Neural cell (in vitro differentiated cells): ENCODE data around the gene CLEC10A. TPM values are rescaled to one million over a fixed set of nuclear protein-coding genes. Genes with fewer than 3 reads are reported as not detected.

Source experiments
- H2AFZ ChIP-seq: fragments of 200-600, 300-800 bp; sonication (generic), shearing (Covaris generic); 2 replicates; pipeline ENCODE4 v1.6.0; 2014; ENCODE audit warnings: low read depth, mild to moderate bottlenecking, antibody characterized with exemption, low read length, moderate library complexity
- H3F3A ChIP-seq: fragments of 200-600 bp; shearing (Covaris generic); 2 replicates; pipeline ENCODE4 v1.6.1; 2016; ENCODE audit warnings: mild to moderate bottlenecking, moderate library complexity, mixed read lengths, antibody characterized with exemption, low read length; ENCODE audit not compliant: insufficient read depth, poor library complexity, severe bottlenecking
- H3K27ac ChIP-seq: fragments of 200-600, 300-800 bp; sonication (generic), shearing (Covaris generic); 2 replicates; pipeline ENCODE4 v1.5.1; 2014; ENCODE audit warnings: mild to moderate bottlenecking, low read length, moderate library complexity
- H3K27me3 ChIP-seq: fragments of 300-800, 200-600 bp; sonication (generic), shearing (Covaris generic); 2 replicates; pipeline ENCODE4 v1.6.0; 2014; ENCODE audit warnings: mild to moderate bottlenecking, low read depth, low read length, moderate library complexity; ENCODE audit not compliant: insufficient read depth
- H3K36me3 ChIP-seq: fragments of 300-800, 200-600 bp; sonication (generic), shearing (Covaris generic); 2 replicates; pipeline ENCODE4 v1.5.1; 2014; ENCODE audit warnings: mild to moderate bottlenecking, antibody characterized with exemption, low read length, moderate library complexity; ENCODE audit not compliant: insufficient read depth
- H3K4me2 ChIP-seq: fragments of 300-800, 200-600 bp; sonication (generic), shearing (Covaris generic); 2 replicates; pipeline ENCODE4 v1.6.0; 2014; ENCODE audit warnings: mild to moderate bottlenecking, low read length
- H3K4me3 ChIP-seq: fragments of 300-800, 200-600 bp; sonication (generic), shearing (Covaris generic); 2 replicates; pipeline ENCODE4 v1.5.1; 2014; ENCODE audit warnings: mild to moderate bottlenecking, low read length, moderate library complexity
- H3K79me2 ChIP-seq: fragments of 200-600 bp; shearing (Covaris generic); replicated peaks from 2 replicates; pipeline ENCODE4 v1.6.0; 2014; ENCODE audit warnings: mild to moderate bottlenecking, low read length, moderate library complexity; ENCODE audit not compliant: insufficient read depth
- H3K9ac ChIP-seq: fragments of 300-800, 200-600 bp; sonication (generic), shearing (Covaris generic); 2 replicates; pipeline ENCODE4 v1.6.1; 2016; ENCODE audit warnings: mild to moderate bottlenecking, low read length, mixed read lengths
- H3K9me2 ChIP-seq: fragments of 200-600 bp; shearing (Covaris generic); 2 replicates; pipeline ENCODE4 v1.6.1; 2016; ENCODE audit warnings: mild to moderate bottlenecking, low read length, mixed read lengths; ENCODE audit not compliant: insufficient read depth
- H3K9me3 ChIP-seq: fragments of 200-600, 300-800 bp; sonication (generic), shearing (Covaris generic); 2 replicates; pipeline ENCODE4 v1.6.1; 2016; ENCODE audit warnings: mild to moderate bottlenecking, mixed run types, low read length, moderate library complexity, mixed read lengths
- H4K20me1 ChIP-seq: fragments of 200-600 bp; shearing (Covaris generic); 2 replicates; pipeline ENCODE4 v1.6.1; 2016; ENCODE audit warnings: mild to moderate bottlenecking, mixed run types; ENCODE audit not compliant: insufficient read depth
- EP300 ChIP-seq: fragments of 450-650 bp; conservative IDR thresholded peaks from 2 replicates; pipeline ENCODE4 v1.6.1; 2014; ENCODE audit warnings: antibody characterized with exemption, mild to moderate bottlenecking, moderate library complexity; ENCODE audit not compliant: poor library complexity, severe bottlenecking
- EZH2 ChIP-seq: fragments of 200-600, 300-800 bp; shearing (Covaris generic), sonication (generic); IDR thresholded peaks from 2 replicates; pipeline ENCODE4 v1.6.1; 2014; ENCODE audit warnings: antibody characterized with exemption, low read length, borderline replicate concordance, mild to moderate bottlenecking; ENCODE audit not compliant: insufficient read depth, poor library complexity, severe bottlenecking
- MXI1 ChIP-seq: fragments of 450-650 bp; conservative IDR thresholded peaks from 2 replicates; pipeline ENCODE4 v1.6.1; 2014; ENCODE audit warnings: antibody characterized with exemption, mild to moderate bottlenecking; ENCODE audit not compliant: poor library complexity, severe bottlenecking
- POLR2AphosphoS5 ChIP-seq: IDR thresholded peaks from 2 replicates; pipeline ENCODE4 v1.6.1; 2012
- RAD21 ChIP-seq: fragments of 450-650 bp; conservative IDR thresholded peaks from 2 replicates; pipeline ENCODE4 v1.6.1; 2014; ENCODE audit warnings: antibody characterized with exemption, mild to moderate bottlenecking, moderate library complexity
- SMC3 ChIP-seq: fragments of 450-650 bp; conservative IDR thresholded peaks from 2 replicates; pipeline ENCODE4 v1.6.1; 2014; ENCODE audit warnings: antibody characterized with exemption, mild to moderate bottlenecking, moderate library complexity; ENCODE audit not compliant: poor library complexity
- TAF1 ChIP-seq: IDR thresholded peaks from 2 replicates; pipeline ENCODE4 v1.6.1; 2012; ENCODE audit warnings: low read depth
- polyA plus RNA-seq: library from polyadenylated mRNA; depleted of rRNA; stranded (reverse); fragments of >200 nt; gene quantifications from 2 replicates; pipeline ENCODE4 v1.2.3, GENCODE V29; 2014
- TF ChIP-seq, protein P1 (sequence below): fragments of 450-650 bp; IDR thresholded peaks from 2 replicates; pipeline ENCODE4 v1.5.1; 2014; ENCODE audit warnings: antibody characterized with exemption, mild to moderate bottlenecking, moderate library complexity; ENCODE audit not compliant: poor library complexity, severe bottlenecking
- TF ChIP-seq, protein P2 (sequence below): IDR thresholded peaks from 2 replicates; pipeline ENCODE4 v1.6.1; 2012; ENCODE audit warnings: borderline replicate concordance

Gene CLEC10A
- polyA plus RNA-seq, 1 donor from 2014 or later, result not detected

DNA sequence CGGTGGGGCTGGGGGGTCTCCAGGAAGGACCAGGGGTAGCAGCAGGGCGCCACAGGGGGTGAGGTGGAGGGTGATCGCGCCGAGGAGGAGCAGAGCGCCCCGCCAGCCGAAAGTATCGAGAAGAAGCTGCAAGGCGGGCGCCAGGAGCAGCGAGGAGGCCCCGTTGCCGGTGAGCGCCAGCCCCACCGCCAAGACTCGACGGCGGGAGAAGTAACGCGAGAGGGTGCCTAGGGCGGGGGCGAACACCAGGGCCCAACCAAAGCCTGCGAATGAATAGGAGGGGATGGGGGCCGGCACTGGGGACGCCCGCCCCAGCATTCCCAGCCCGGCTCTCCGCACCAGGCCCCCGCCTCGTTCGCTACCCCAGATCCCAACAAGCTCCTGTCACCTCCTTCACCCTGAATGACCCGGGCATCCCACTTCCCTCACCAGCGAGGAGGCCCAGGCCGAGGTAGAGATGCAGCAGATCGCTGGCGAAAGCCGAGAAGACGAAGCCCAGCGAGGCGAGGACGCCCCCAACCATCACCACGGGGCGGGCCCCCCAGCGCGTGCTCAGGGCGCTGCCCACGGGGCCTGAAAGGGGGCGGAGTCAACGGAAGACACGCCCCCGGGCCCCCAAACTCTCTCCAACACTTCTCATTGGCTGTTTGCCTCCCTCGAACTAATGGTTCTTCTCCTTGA, 37.4 kb downstream of the CLEC10A start:
- peaks cover 45% of the 10 kb centered on the region for H3K27me3 ChIP-seq
- H2AFZ ChIP-seq, result no peak overlapping the region
- no peak overlapping the region for H3K27ac ChIP-seq

DNA sequence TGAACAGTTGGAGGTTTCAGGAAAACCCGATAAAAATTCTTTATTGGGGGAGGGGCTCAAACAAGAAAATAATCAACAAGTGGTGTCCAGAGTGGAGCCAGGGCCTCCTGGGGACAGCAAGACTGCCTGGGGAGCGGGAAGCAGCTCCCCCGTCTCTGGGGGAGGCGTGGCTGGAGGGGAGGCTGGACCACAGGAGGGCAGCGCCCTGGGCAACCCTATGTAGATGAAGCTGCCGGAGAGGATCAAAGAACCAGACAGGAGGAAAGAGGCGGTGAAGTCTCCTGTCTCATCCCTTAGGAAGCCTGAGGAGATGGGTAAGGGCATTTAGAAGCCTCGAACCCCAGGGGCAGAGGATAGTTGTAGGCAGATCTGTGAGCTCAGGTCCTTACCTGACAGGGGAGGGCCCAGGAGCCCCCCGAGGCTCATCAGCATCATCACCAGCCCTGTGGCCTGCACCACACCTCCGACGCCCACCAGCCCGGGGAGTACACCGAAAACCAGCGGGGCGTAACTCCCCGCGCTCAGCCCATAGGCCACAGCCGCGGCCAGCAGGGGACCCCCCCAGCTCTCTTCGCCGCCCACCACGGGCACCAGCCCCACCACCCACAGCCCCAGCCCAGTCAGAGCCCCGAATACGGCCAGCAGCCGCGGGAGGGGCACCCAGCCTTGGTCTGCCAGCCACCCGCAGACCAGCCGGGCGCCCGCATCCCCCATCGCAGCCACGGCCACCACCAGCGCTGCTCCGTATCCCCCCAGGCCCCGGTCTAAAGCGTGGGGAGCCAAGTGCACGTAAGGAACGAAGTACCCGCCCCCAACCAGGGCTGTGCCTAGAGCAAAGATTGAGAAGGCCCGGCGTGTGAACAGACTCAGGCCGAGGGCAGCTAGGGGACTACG, 38.2 kb downstream of the CLEC10A start:
- H3K27ac ChIP-seq, result no peak overlapping the region
- H2AFZ ChIP-seq, result no peak overlapping the region
- H3K4me2 ChIP-seq, result no peak overlapping the region
- peaks cover 3% of the 10 kb centered on the region for H3F3A ChIP-seq
- no peak overlapping the region for H3K9ac ChIP-seq
- TF ChIP-seq, protein P1, sequence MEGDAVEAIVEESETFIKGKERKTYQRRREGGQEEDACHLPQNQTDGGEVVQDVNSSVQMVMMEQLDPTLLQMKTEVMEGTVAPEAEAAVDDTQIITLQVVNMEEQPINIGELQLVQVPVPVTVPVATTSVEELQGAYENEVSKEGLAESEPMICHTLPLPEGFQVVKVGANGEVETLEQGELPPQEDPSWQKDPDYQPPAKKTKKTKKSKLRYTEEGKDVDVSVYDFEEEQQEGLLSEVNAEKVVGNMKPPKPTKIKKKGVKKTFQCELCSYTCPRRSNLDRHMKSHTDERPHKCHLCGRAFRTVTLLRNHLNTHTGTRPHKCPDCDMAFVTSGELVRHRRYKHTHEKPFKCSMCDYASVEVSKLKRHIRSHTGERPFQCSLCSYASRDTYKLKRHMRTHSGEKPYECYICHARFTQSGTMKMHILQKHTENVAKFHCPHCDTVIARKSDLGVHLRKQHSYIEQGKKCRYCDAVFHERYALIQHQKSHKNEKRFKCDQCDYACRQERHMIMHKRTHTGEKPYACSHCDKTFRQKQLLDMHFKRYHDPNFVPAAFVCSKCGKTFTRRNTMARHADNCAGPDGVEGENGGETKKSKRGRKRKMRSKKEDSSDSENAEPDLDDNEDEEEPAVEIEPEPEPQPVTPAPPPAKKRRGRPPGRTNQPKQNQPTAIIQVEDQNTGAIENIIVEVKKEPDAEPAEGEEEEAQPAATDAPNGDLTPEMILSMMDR, result no peak
- no peak for TF ChIP-seq POLR2AphosphoS5
- no peak overlapping the region for H3K4me3 ChIP-seq
- H3K36me3 ChIP-seq, result no peaks in the 10 kb centered on the region
- no peaks in the 10 kb centered on the region for H4K20me1 ChIP-seq
- H3K27me3 ChIP-seq, result peaks cover 42% of the 10 kb centered on the region
- no peaks in the 10 kb centered on the region for H3K9me3 ChIP-seq
- no peaks in the 10 kb centered on the region for H3K9me2 ChIP-seq
- no peaks in the 10 kb centered on the region for H3K79me2 ChIP-seq

More for the DNA sequence above, 37.4 kb downstream of the CLEC10A start:
- no peak for TF ChIP-seq POLR2AphosphoS5
- TF ChIP-seq, protein P1, result no peak
- no peak for TF ChIP-seq EZH2
- TF ChIP-seq SMC3, result no peak
- no peak for TF ChIP-seq TAF1
- TF ChIP-seq MXI1, result no peak
- TF ChIP-seq EP300, result no peak
- TF ChIP-seq RAD21, result no peak
- TF ChIP-seq, protein P2, sequence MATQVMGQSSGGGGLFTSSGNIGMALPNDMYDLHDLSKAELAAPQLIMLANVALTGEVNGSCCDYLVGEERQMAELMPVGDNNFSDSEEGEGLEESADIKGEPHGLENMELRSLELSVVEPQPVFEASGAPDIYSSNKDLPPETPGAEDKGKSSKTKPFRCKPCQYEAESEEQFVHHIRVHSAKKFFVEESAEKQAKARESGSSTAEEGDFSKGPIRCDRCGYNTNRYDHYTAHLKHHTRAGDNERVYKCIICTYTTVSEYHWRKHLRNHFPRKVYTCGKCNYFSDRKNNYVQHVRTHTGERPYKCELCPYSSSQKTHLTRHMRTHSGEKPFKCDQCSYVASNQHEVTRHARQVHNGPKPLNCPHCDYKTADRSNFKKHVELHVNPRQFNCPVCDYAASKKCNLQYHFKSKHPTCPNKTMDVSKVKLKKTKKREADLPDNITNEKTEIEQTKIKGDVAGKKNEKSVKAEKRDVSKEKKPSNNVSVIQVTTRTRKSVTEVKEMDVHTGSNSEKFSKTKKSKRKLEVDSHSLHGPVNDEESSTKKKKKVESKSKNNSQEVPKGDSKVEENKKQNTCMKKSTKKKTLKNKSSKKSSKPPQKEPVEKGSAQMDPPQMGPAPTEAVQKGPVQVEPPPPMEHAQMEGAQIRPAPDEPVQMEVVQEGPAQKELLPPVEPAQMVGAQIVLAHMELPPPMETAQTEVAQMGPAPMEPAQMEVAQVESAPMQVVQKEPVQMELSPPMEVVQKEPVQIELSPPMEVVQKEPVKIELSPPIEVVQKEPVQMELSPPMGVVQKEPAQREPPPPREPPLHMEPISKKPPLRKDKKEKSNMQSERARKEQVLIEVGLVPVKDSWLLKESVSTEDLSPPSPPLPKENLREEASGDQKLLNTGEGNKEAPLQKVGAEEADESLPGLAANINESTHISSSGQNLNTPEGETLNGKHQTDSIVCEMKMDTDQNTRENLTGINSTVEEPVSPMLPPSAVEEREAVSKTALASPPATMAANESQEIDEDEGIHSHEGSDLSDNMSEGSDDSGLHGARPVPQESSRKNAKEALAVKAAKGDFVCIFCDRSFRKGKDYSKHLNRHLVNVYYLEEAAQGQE, result no peak
- H3K9me3 ChIP-seq, result no peaks in the 10 kb centered on the region
- H3K9ac ChIP-seq, result no peak overlapping the region
- no peaks in the 10 kb centered on the region for H3K9me2 ChIP-seq
- no peaks in the 10 kb centered on the region for H4K20me1 ChIP-seq
- H3K4me2 ChIP-seq, result no peak overlapping the region
- H3K79me2 ChIP-seq, result no peaks in the 10 kb centered on the region
- no peaks in the 10 kb centered on the region for H3K36me3 ChIP-seq
- peaks cover 3% of the 10 kb centered on the region for H3F3A ChIP-seq
- H3K4me3 ChIP-seq, result no peak overlapping the region
